Measurements from ENCODE around the gene CALHM6. TPM values are rescaled to one million over a fixed set of nuclear protein-coding genes. Genes with fewer than 3 reads are reported as not detected.

The CALHM6 gene
- 100 to 1,000 TPM in 6 of 7 donors, 10 to 100 TPM in 1; 84.2 to 212 (median 168) TPM for total RNA-seq
- 100 to 1,000 TPM; 157 to 209 (median 171) TPM for polyA plus RNA-seq
- long read RNA-seq, donor 1, partial matches to known transcripts = 34 of 37 reads
- long read RNA-seq, donor 1, other reads (novel, unspliced or antisense) = 0 of 37 reads
- long read RNA-seq, donor 2, partial matches to known transcripts = 38 of 39 reads
- long read RNA-seq, donor 2, other reads (novel, unspliced or antisense) = 0 of 39 reads

DNA sequence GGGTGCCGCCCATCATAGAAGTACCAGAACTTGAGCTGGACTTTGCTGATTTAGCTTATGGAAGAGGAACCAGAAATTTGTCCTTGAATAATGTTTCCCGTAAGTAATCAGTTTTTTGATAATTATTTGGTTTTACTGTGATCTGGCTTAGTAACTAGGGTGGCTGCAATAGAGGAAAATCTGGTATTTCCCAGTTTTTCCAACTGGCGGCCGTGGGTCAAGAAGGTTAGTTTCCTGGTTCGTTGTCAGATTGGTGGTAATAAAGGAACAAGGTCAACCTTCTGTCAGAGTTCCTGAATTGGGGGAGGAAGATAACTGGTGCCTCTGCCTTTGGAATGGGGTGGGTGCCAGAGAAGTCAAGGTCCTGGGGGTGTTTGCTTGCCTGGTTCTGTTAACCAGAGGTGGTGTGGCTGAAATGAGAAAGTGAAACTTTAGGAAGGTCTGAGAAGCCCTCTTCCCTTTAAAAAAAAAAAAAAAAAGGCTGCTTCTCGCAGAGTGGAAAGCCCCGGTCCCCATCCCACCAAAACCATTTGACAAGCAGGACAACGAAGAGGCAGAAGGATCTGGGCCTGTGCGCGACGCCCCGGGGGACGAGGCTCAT is at the start of gene CALHM6:
CALHM6 (plus strand) TSS at position 45 of the 601 bp plus-strand sequence; CDS start at position 600, 555 bp downstream.
- intact Hi-C loops (cut with DNase I; ENCODE audit: low total_unique reads) = no loop called here
- DNase-seq = peak; percentile 76
- 19 to 30% (median 27%) methylated on average over 13 of the region's 13 CpGs for WGBS, 5 donors
- H3K36me3 ChIP-seq = no peaks in the 10 kb centered on the region
- H3K9me3 ChIP-seq = no peaks in the 10 kb centered on the region
- peaks cover 0 to 7% (median 0%) of the 10 kb centered on the region in 7 donors for H3K27me3 ChIP-seq (replicated peaks in 1 of 7)
- H3K4me1 ChIP-seq = peaks cover 18 to 68% (median 51%) of the 10 kb centered on the region in 6 donors
- peak within 1 kb of the TSS; percentile 42 to 78 (median 58) for H3K4me3 ChIP-seq
- H3K27ac ChIP-seq = peak within 1 kb of the TSS; percentile 79 to 94 (median 90)
- peak in 1 of 3 donors; percentile 48 for TF ChIP-seq POLR2AphosphoS5 (IDR thresholded peaks at IDR 0.05)
- no peak for TF ChIP-seq POLR2A (IDR thresholded peaks at IDR 0.05)
- TF ChIP-seq, protein P1, sequence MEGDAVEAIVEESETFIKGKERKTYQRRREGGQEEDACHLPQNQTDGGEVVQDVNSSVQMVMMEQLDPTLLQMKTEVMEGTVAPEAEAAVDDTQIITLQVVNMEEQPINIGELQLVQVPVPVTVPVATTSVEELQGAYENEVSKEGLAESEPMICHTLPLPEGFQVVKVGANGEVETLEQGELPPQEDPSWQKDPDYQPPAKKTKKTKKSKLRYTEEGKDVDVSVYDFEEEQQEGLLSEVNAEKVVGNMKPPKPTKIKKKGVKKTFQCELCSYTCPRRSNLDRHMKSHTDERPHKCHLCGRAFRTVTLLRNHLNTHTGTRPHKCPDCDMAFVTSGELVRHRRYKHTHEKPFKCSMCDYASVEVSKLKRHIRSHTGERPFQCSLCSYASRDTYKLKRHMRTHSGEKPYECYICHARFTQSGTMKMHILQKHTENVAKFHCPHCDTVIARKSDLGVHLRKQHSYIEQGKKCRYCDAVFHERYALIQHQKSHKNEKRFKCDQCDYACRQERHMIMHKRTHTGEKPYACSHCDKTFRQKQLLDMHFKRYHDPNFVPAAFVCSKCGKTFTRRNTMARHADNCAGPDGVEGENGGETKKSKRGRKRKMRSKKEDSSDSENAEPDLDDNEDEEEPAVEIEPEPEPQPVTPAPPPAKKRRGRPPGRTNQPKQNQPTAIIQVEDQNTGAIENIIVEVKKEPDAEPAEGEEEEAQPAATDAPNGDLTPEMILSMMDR (IDR thresholded peaks at IDR 0.05 in 8 of 11, conservative IDR thresholded peaks at IDR 0.05 in 3 of 11) = peak in 1 of 11 experiments; percentile 5

DNA sequence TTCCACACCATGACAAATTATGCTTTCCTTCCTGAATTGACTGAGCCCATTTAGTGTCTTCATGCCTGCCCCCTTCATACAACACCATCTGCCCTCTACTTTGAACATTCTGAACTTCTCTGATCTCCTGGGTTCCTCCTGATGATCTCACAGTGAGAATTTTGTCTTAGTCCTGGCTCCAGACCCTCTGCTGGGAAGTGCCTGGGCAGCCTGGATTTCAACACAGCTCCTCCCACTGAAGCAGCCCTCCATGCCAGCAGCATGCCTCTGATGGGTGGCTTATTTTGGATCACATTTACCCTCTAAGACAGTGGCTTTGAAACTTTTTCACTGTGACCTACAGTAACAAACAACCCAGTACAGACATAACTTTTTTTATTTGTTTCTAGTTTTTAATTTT is 48.9 kb upstream of the CALHM6 start:
- Histone ChIP-seq H3K27ac (peak overlapping the region in 3 of 8 donors; percentile 66 to 73 (median 71)), H3K36me3 (peaks cover 0 to 7% (median 0%) of the 10 kb centered on the region in 6 donors), H3K4me1 (peaks cover 28 to 69% (median 45%) of the 10 kb centered on the region in 6 donors), H3K27me3 (replicated peaks in 1 of 7) (no peaks in the 10 kb centered on the region), H3K4me3 (no peak overlapping the region), H3K9me3 (no peaks in the 10 kb centered on the region)
- DNase-seq = no peak
- no peak for TF ChIP-seq POLR2AphosphoS5 (IDR thresholded peaks at IDR 0.05)
- TF ChIP-seq, protein P1 (IDR thresholded peaks at IDR 0.05 in 8 of 11, conservative IDR thresholded peaks at IDR 0.05 in 3 of 11) = no peak
- TF ChIP-seq POLR2A (IDR thresholded peaks at IDR 0.05) = no peak
- intact Hi-C loops (cut with DNase I; ENCODE audit: low total_unique reads) = no loop called here

DNA sequence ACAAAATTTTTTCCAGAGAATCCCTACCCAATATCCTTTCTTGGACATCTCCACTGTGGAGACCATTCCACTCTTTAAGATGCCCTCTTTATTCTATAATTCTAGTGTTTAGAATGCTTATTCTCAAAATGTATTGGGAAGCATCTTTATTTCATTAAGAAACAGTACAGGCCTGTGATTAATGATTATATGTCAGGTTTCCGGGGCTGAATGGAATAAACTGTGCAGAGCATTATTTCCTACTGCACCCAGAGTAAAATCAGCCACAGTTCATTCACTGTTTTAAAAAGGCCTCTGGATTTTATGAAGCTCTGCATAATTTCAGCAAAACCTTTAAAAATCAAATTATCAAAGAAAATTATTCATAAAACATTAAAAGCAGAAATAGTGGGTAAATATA is 47.8 kb upstream of the CALHM6 start:
- Histone ChIP-seq H3K9me3 (no peaks in the 10 kb centered on the region), H3K27ac (no peak overlapping the region), H3K4me3 (no peak overlapping the region), H3K27me3 (replicated peaks in 1 of 7) (no peaks in the 10 kb centered on the region), H3K4me1 (peaks cover 28 to 58% (median 43%) of the 10 kb centered on the region in 6 donors), H3K36me3 (peaks cover 0 to 7% (median 0%) of the 10 kb centered on the region in 6 donors)
- WGBS, 5 donors = 77 to 94% (median 90%) methylated on average over 1 of the region's 1 CpG
- no peak for TF ChIP-seq POLR2A (IDR thresholded peaks at IDR 0.05)
- TF ChIP-seq POLR2AphosphoS5 (IDR thresholded peaks at IDR 0.05) = no peak
- TF ChIP-seq, protein P1 (IDR thresholded peaks at IDR 0.05 in 8 of 11, conservative IDR thresholded peaks at IDR 0.05 in 3 of 11) = no peak
- intact Hi-C loops (cut with DNase I; ENCODE audit: low total_unique reads) = no loop called here
- no peak for DNase-seq

DNA sequence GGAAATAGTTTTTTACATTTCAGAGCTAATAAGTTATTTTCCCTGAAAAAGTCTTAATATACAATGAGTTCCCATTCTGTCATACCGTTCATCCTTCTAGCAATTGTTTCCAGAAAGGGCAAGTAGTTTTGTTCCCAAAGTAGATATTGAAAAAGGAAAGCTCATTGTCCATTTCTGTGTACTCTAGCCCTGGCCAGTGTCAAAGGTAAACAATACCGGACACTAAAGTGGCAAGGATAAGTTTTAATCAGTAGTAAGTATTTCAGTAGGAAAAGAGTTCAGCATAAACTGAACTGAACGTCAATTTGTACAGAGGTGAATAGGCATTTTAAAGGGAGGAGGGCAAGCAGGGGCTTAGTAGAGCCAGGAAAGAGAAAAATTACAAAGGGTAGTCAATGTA is 43.5 kb upstream of the CALHM6 start:
- Histone ChIP-seq H3K4me1 (peaks cover 0 to 18% (median 2%) of the 10 kb centered on the region in 6 donors), H3K9me3 (no peaks in the 10 kb centered on the region), H3K27me3 (replicated peaks in 1 of 7) (no peaks in the 10 kb centered on the region), H3K36me3 (peaks cover 0 to 7% (median 0%) of the 10 kb centered on the region in 6 donors), H3K27ac (no peak overlapping the region), H3K4me3 (no peak overlapping the region)
- TF ChIP-seq POLR2AphosphoS5 (IDR thresholded peaks at IDR 0.05) (no peak), POLR2A (IDR thresholded peaks at IDR 0.05) (no peak)
- TF ChIP-seq, protein P1 (IDR thresholded peaks at IDR 0.05 in 8 of 11, conservative IDR thresholded peaks at IDR 0.05 in 3 of 11) = no peak
- intact Hi-C loops (cut with DNase I; ENCODE audit: low total_unique reads) = no loop called here
- 75 to 90% (median 86%) methylated on average over 3 of the region's 3 CpGs for WGBS, 5 donors
- no peak for DNase-seq

Measured in spleen (tissue), 13 donors.